Neural progenitor cell (in vitro differentiated cells): ENCODE measurements around the gene KLHL10.

Experiments used
- EZH2 ChIP-seq: fragments of 200-600 bp; sonication (generic); IDR thresholded peaks from 2 replicates; pipeline ENCODE4 v1.6.1; 2017; ENCODE audit warnings: antibody characterized with exemption, mild to moderate bottlenecking, moderate library complexity
- TF ChIP-seq, protein P1 (sequence below): fragments of 200-600 bp; sonication (generic); IDR thresholded peaks from 2 replicates; pipeline ENCODE4 v1.5.1; 2017; ENCODE audit warnings: antibody characterized with exemption, mild to moderate bottlenecking

DNA sequence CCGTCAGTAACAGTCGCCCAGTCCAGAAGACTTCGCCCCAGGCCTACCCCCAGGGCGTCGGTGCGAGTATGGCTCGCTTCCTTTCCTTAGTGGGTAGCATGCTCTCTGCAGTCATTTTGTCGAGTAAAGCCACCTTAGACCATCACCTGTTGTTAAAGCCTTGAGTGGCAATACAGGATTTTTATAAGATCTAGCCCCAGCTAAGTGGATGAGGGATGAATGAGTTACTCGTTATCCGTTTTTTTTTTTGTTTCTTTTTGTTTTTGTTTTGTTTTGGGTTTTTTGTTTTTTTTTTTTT is 27.9 kb downstream of the KLHL10 start:
- TF ChIP-seq, protein P1, sequence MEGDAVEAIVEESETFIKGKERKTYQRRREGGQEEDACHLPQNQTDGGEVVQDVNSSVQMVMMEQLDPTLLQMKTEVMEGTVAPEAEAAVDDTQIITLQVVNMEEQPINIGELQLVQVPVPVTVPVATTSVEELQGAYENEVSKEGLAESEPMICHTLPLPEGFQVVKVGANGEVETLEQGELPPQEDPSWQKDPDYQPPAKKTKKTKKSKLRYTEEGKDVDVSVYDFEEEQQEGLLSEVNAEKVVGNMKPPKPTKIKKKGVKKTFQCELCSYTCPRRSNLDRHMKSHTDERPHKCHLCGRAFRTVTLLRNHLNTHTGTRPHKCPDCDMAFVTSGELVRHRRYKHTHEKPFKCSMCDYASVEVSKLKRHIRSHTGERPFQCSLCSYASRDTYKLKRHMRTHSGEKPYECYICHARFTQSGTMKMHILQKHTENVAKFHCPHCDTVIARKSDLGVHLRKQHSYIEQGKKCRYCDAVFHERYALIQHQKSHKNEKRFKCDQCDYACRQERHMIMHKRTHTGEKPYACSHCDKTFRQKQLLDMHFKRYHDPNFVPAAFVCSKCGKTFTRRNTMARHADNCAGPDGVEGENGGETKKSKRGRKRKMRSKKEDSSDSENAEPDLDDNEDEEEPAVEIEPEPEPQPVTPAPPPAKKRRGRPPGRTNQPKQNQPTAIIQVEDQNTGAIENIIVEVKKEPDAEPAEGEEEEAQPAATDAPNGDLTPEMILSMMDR: no peak
- no peak for TF ChIP-seq EZH2
